HepG2 (cell line): ENCODE results near the gene ZNF444. TPM values are rescaled to one million over a fixed set of nuclear protein-coding genes. Genes with fewer than 3 reads are reported as not detected.

Source experiments
- BRCA1 ChIP-seq: sonication (generic); formaldehyde crosslinking; IDR thresholded peaks from 2 replicates; pipeline ENCODE4 v1.4.0; 2020; ENCODE audit warnings: missing genetic modification reagents
- CEBPG ChIP-seq: IDR thresholded peaks from 2 replicates; pipeline ENCODE4 v1.6.1; 2016
- ELK4 ChIP-seq: sonication (generic); formaldehyde crosslinking; IDR thresholded peaks from 2 replicates; pipeline ENCODE4 v1.9.0; 2021; ENCODE audit warnings: missing genetic modification reagents, borderline replicate concordance
- HMG20B ChIP-seq: conservative IDR thresholded peaks from 2 replicates; pipeline ENCODE4 v1.6.1; 2016; ENCODE audit warnings: missing genetic modification reagents, missing compliant biosample characterization
- IKZF1 ChIP-seq: fragments of 450-650 bp; IDR thresholded peaks from 2 replicates; pipeline ENCODE4 v1.7.1; 2016
- KMT2B ChIP-seq: IDR thresholded peaks from 2 replicates; pipeline ENCODE4 v1.6.1; 2016; ENCODE audit warnings: missing genetic modification reagents, missing compliant biosample characterization
- LBX2 ChIP-seq: sonication (generic); formaldehyde crosslinking; IDR thresholded peaks from 2 replicates; pipeline ENCODE4 v1.5.0; 2020; ENCODE audit warnings: missing genetic modification reagents, mild to moderate bottlenecking, borderline replicate concordance
- MED8 ChIP-seq: sonication (generic); formaldehyde crosslinking; IDR thresholded peaks from 2 replicates; pipeline ENCODE4 v1.8.1; 2023; ENCODE audit warnings: mild to moderate bottlenecking, missing genetic modification reagents; ENCODE audit not compliant: insufficient replicate concordance
- NFE2 ChIP-seq: sonication (generic); formaldehyde crosslinking; IDR thresholded peaks from 2 replicates; pipeline ENCODE4 v1.4.0; 2020; ENCODE audit warnings: missing genetic modification reagents
- NPAS2 ChIP-seq: sonication (generic); formaldehyde crosslinking; IDR thresholded peaks from 2 replicates; pipeline ENCODE4 v1.8.0; 2022; ENCODE audit warnings: mild to moderate bottlenecking, missing genetic modification reagents, borderline replicate concordance
- NR2C2 ChIP-seq: sonication (generic); formaldehyde crosslinking; IDR thresholded peaks from 2 replicates; pipeline ENCODE4 v1.4.0; 2020; ENCODE audit warnings: missing genetic modification reagents, mild to moderate bottlenecking, moderate library complexity, borderline replicate concordance
- RAD51 ChIP-seq: fragments of 450-650 bp; IDR thresholded peaks from 2 replicates; pipeline ENCODE4 v1.6.1; 2016; ENCODE audit warnings: borderline replicate concordance
- SIX1 ChIP-seq: sonication (generic); formaldehyde crosslinking; IDR thresholded peaks from 2 replicates; pipeline ENCODE4 v1.4.0; 2020; ENCODE audit warnings: missing genetic modification reagents, borderline replicate concordance
- SRSF1 ChIP-seq: fragments of 200-400 bp; formaldehyde crosslinking; optimal IDR thresholded peaks from 2 replicates; pipeline ENCODE3; 2017; ENCODE audit warnings: mild to moderate bottlenecking, low read depth, low read length, moderate library complexity
- TAF15 ChIP-seq: fragments of 200-400 bp; formaldehyde crosslinking; IDR thresholded peaks from one replicate; pipeline ENCODE4 v1.6.1; 2018; ENCODE audit warnings: mild to moderate bottlenecking, low read depth, low read length; ENCODE audit not compliant: poor library complexity, severe bottlenecking
- ZNF253 ChIP-seq: sonication (generic); formaldehyde crosslinking; IDR thresholded peaks from 2 replicates; pipeline ENCODE4 v1.8.0; 2022; ENCODE audit warnings: mild to moderate bottlenecking, missing genetic modification reagents, borderline replicate concordance
- ZNF280B ChIP-seq: sonication (generic); formaldehyde crosslinking; IDR thresholded peaks from 2 replicates; pipeline ENCODE4 v1.5.0; 2020; ENCODE audit warnings: missing genetic modification reagents, mild to moderate bottlenecking, borderline replicate concordance
- ZNF282 ChIP-seq: fragments of 450-650 bp; IDR thresholded peaks from 2 replicates; pipeline ENCODE4 v1.6.1; 2018; ENCODE audit not compliant: partially characterized antibody
- ZNF430 ChIP-seq: sonication (generic); formaldehyde crosslinking; IDR thresholded peaks from 2 replicates; pipeline ENCODE4 v1.9.0; 2021; ENCODE audit warnings: mild to moderate bottlenecking, missing genetic modification reagents
- ZNF556 ChIP-seq: sonication (generic); formaldehyde crosslinking; IDR thresholded peaks from 2 replicates; pipeline ENCODE4 v1.4.0; 2020; ENCODE audit warnings: mild to moderate bottlenecking, missing genetic modification reagents, borderline replicate concordance
- ZNF614 ChIP-seq: IDR thresholded peaks from 2 replicates; pipeline ENCODE4 v1.6.1; 2018; ENCODE audit warnings: missing biosample characterization, missing genetic modification reagents, inconsistent platforms, borderline replicate concordance
- ZNF724P ChIP-seq: sonication (generic); formaldehyde crosslinking; IDR thresholded peaks from 2 replicates; pipeline ENCODE4 v1.8.0; 2022; ENCODE audit warnings: missing genetic modification reagents, borderline replicate concordance
- ZNF788 ChIP-seq: sonication (generic); formaldehyde crosslinking; IDR thresholded peaks from 2 replicates; pipeline ENCODE4 v1.5.0; 2020; ENCODE audit warnings: mild to moderate bottlenecking, missing genetic modification reagents, borderline replicate concordance
- ZNF816 ChIP-seq: sonication (generic); formaldehyde crosslinking; IDR thresholded peaks from 2 replicates; pipeline ENCODE4 v1.8.0; 2022; ENCODE audit warnings: missing genetic modification reagents, mild to moderate bottlenecking, borderline replicate concordance
- ZSCAN30 ChIP-seq: sonication (generic); formaldehyde crosslinking; IDR thresholded peaks from 2 replicates; pipeline ENCODE4 v1.5.0; 2020; ENCODE audit warnings: mild to moderate bottlenecking, missing genetic modification reagents
- ZZZ3 ChIP-seq: sonication (generic); formaldehyde crosslinking; IDR thresholded peaks from 2 replicates; pipeline ENCODE4 v1.4.0; 2020; ENCODE audit warnings: missing genetic modification reagents, mild to moderate bottlenecking, borderline replicate concordance
- polyA plus RNA-seq, 8 experiments: library from polyadenylated mRNA; depleted of rRNA in 3 of 8; stranded (reverse) in 7 of 8; unstranded in 1 of 8; fragments of >200 nt; fragmentation: Illumina TruSeq in 4 of 8; extraction: Trizol in 4 of 8; gene quantifications; 2 replicates each; pipeline versions ENCODE4 v1.2.1 to v1.2.3, GENCODE V29; 2011 to 2016; ENCODE audit warnings: low read depth in 4 of 8, missing spikeins in 1 of 8, mixed read lengths in 1 of 8; ENCODE audit not compliant: insufficient read depth in 1 of 8
- total RNA-seq, 5 experiments: library from RNA; depleted of rRNA; stranded (reverse); fragments of >200 nt; fragmentation: Illumina TruSeq; extraction: Trizol; gene quantifications; 2 replicates each; pipeline ENCODE4 v1.2.3, GENCODE V29; 2016; ENCODE audit warnings: low read depth in 1 of 5
- TF ChIP-seq, protein P1 (sequence below): sonication (generic); formaldehyde crosslinking; IDR thresholded peaks from 2 replicates; pipeline ENCODE4 v1.4.0; 2020; ENCODE audit warnings: mild to moderate bottlenecking, missing genetic modification reagents

The ZNF444 gene
- total and polyA plus RNA-seq, 2 of the 13 experiments (the other 11 are each of a cell fraction or from before 2014, with no cell fraction given) = 27.4 to 30.3 TPM

DNA sequence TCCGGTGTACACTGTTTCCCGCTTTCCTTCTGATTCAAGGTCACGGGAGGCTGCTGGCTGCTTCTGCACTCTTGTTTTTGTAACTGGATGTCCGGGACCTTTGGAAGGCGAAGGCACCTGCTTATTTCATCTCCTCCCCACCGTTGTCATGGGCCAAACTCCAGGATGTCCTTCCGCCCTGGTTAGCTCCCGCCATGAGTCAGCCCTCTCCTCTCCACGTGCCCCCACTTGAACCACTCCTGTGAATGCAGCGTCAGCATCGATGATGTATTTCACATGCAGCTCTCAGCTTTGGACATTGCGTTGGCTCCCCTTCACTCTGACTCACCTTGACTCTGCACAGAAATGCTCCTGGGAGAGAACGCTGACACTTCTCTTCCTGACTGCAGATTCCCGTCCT, 29.2 kb downstream of the ZNF444 start (continued):
- TF ChIP-seq, protein P1, sequence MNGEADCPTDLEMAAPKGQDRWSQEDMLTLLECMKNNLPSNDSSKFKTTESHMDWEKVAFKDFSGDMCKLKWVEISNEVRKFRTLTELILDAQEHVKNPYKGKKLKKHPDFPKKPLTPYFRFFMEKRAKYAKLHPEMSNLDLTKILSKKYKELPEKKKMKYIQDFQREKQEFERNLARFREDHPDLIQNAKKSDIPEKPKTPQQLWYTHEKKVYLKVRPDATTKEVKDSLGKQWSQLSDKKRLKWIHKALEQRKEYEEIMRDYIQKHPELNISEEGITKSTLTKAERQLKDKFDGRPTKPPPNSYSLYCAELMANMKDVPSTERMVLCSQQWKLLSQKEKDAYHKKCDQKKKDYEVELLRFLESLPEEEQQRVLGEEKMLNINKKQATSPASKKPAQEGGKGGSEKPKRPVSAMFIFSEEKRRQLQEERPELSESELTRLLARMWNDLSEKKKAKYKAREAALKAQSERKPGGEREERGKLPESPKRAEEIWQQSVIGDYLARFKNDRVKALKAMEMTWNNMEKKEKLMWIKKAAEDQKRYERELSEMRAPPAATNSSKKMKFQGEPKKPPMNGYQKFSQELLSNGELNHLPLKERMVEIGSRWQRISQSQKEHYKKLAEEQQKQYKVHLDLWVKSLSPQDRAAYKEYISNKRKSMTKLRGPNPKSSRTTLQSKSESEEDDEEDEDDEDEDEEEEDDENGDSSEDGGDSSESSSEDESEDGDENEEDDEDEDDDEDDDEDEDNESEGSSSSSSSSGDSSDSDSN = no peak; the same call in none of the 2 replicates
- TF ChIP-seq NR2C2 (CRISPR knock-in tag) (peak; percentile 61), SIX1 (CRISPR knock-in tag) (no peak), ZNF282 (no peak), ELK4 (CRISPR knock-in tag) (no peak), ZNF614 (no peak), ZSCAN30 (CRISPR knock-in tag) (no peak), BRCA1 (CRISPR knock-in tag) (no peak), ZZZ3 (CRISPR knock-in tag) (peak; percentile 45; the same call in 1 of the 2 replicates), IKZF1 (no peak), KMT2B (peak; percentile 37; the same call in 1 of the 2 replicates), NPAS2 (CRISPR knock-in tag) (no peak), CEBPG (CRISPR knock-in tag) (no peak), NFE2 (CRISPR knock-in tag) (no peak), ZNF724P (CRISPR knock-in tag) (0 out of 2 replicates have a peak, but pooled peaks have one; percentile 46), HMG20B (CRISPR knock-in tag) (no peak), ZNF430 (no peak), SRSF1 (no peak), MED8 (no peak), LBX2 (CRISPR knock-in tag) (no peak), ZNF816 (CRISPR knock-in tag) (no peak; the same call in 1 of the 2 replicates), TAF15 (no peak), ZNF788 (CRISPR knock-in tag) (peak; percentile 65; the same call in 1 of the 2 replicates), RAD51 (no peak; the same call in 1 of the 2 replicates), ZNF280B (no peak), ZNF556 (CRISPR knock-in tag) (no peak), ZNF253 (CRISPR knock-in tag) (no peak)
